OCI-LY1 (cell line): ENCODE data around the gene RBM43.

ENCODE experiments used
- EZH2 ChIP-seq: fragments of 200-600 bp; sonication (generic), shearing (Covaris generic); IDR thresholded peaks from 2 replicates; pipeline ENCODE4 v1.8.0; 2017; ENCODE audit warnings: borderline replicate concordance, mixed run types, mild to moderate bottlenecking, antibody characterized with exemption, low read length, moderate library complexity, mixed read lengths
- TF ChIP-seq, protein P1 (sequence below): fragments of 200-600 bp; sonication (generic), shearing (Covaris generic); IDR thresholded peaks from 2 replicates; pipeline ENCODE4 v1.5.1; 2017; ENCODE audit warnings: mild to moderate bottlenecking, antibody characterized with exemption, low read length, moderate library complexity, mixed read lengths

DNA sequence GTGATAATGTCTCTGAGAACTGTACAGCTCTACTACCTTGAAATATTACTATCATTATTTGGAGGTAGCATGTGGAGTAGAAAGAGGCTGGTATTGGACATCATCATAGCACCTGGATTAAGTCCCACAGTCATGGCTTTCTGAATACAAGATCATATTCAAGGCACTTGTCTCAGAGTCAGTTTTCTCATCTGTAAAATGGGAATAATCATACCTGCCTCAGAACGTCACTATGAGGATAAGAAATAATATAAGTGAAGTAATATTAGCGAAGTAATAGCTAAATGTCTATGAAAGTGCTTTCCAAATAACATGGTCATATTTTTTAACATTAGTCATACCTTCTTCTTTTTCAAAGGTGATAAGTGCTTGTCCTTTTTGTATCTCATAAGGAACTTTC is 16.8 kb upstream of the RBM43 start:
- TF ChIP-seq EZH2: no peak
- TF ChIP-seq, protein P1, sequence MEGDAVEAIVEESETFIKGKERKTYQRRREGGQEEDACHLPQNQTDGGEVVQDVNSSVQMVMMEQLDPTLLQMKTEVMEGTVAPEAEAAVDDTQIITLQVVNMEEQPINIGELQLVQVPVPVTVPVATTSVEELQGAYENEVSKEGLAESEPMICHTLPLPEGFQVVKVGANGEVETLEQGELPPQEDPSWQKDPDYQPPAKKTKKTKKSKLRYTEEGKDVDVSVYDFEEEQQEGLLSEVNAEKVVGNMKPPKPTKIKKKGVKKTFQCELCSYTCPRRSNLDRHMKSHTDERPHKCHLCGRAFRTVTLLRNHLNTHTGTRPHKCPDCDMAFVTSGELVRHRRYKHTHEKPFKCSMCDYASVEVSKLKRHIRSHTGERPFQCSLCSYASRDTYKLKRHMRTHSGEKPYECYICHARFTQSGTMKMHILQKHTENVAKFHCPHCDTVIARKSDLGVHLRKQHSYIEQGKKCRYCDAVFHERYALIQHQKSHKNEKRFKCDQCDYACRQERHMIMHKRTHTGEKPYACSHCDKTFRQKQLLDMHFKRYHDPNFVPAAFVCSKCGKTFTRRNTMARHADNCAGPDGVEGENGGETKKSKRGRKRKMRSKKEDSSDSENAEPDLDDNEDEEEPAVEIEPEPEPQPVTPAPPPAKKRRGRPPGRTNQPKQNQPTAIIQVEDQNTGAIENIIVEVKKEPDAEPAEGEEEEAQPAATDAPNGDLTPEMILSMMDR: no peak
